IMR-90 (cell line): ENCODE data around the gene CCM2. TPM values are rescaled to one million over a fixed set of nuclear protein-coding genes. Genes with fewer than 3 reads are reported as not detected.

Experiments
- ATAC-seq: fragments of 200-7000 bp; cut with Tn5 transposase; 2 replicates; pipeline ENCODE4 v1.9.1; 2020; ENCODE audit warnings: low read depth, mild to moderate bottlenecking, moderate library complexity
- BruUV-seq: library from RNA; stranded (reverse); fragments of 400-500 nt; replicated peaks from 2 replicates; lab custom pipeline; 2021; lab: Mats Ljungman, UMichigan
- CTCF ChIA-PET: fragments of 300-600 bp; formaldehyde crosslinking; extraction: SDS; loops from one replicate; lab custom pipeline; 2021; ENCODE audit warnings: antibody characterized with exemption; lab: Yijun Ruan, JAX
- POLR2A ChIA-PET: fragments of 300-600 bp; sonication (Branson Sonifier 250); formaldehyde crosslinking; loops from one replicate; lab custom pipeline; 2022; ENCODE audit warnings: antibody characterized with exemption; ENCODE audit not compliant: unreplicated experiment; lab: Charles Lee
- DNase-seq: peaks from one replicate; pipeline ENCODE4 v3.0.0; 2013
- H2AFZ ChIP-seq: replicated peaks from 2 replicates; pipeline ENCODE3; 2013; ENCODE audit warnings: low read length, mild to moderate bottlenecking; ENCODE audit not compliant: poor library complexity
- H2AK5ac ChIP-seq: 2 replicates; pipeline ENCODE4 v1.6.1; 2013; ENCODE audit warnings: low read depth, low read length, inconsistent platforms
- H2AK9ac ChIP-seq: replicated peaks from 2 replicates; pipeline ENCODE3; 2013; ENCODE audit warnings: mild to moderate bottlenecking, low read depth, low read length, moderate library complexity; ENCODE audit not compliant: poor library complexity
- H2BK120ac ChIP-seq: 2 replicates; pipeline ENCODE4 v1.6.1; 2013; ENCODE audit warnings: low read depth, low read length, inconsistent platforms
- H2BK15ac ChIP-seq: 3 replicates; pipeline ENCODE4 v1.6.1; 2013; ENCODE audit warnings: low read depth, low read length, inconsistent platforms
- H2BK20ac ChIP-seq: 2 replicates; pipeline ENCODE4 v1.6.1; 2013; ENCODE audit warnings: low read depth, mild to moderate bottlenecking, inconsistent platforms, low read length, moderate library complexity
- H2BK5ac ChIP-seq: 2 replicates; pipeline ENCODE4 v1.6.1; 2013; ENCODE audit warnings: mild to moderate bottlenecking, low read depth, low read length, inconsistent platforms; ENCODE audit not compliant: poor library complexity, severe bottlenecking
- H3K14ac ChIP-seq: replicated peaks from 2 replicates; pipeline ENCODE4 v1.6.1; 2013; ENCODE audit warnings: low read depth, low read length, inconsistent platforms
- H3K18ac ChIP-seq: 2 replicates; pipeline ENCODE4 v1.6.1; 2013; ENCODE audit warnings: low read depth, low read length, control low read depth
- H3K23ac ChIP-seq: 2 replicates; pipeline ENCODE4 v1.6.1; 2013; ENCODE audit warnings: low read depth, low read length, inconsistent platforms
- H3K27ac ChIP-seq: 2 replicates; pipeline ENCODE4 v1.5.1; 2013; ENCODE audit warnings: mild to moderate bottlenecking, control low read depth, low read length; ENCODE audit not compliant: insufficient read depth
- H3K27me3 ChIP-seq: 2 replicates; pipeline ENCODE4 v1.6.1; 2013; ENCODE audit warnings: low read length; ENCODE audit not compliant: control insufficient read depth, insufficient read depth
- H3K36me3 ChIP-seq: 2 replicates; pipeline ENCODE4 v1.6.1; 2013; ENCODE audit warnings: low read length, mixed read lengths; ENCODE audit not compliant: control insufficient read depth, insufficient read depth
- H3K4ac ChIP-seq: 2 replicates; pipeline ENCODE4 v1.6.1; 2013; ENCODE audit warnings: low read depth, low read length, inconsistent platforms
- H3K4me1 ChIP-seq: 2 replicates; pipeline ENCODE4 v1.6.1; 2013; ENCODE audit warnings: low read length, mixed read lengths; ENCODE audit not compliant: control insufficient read depth, insufficient read depth
- H3K4me2 ChIP-seq: 2 replicates; pipeline ENCODE4 v1.6.1; 2013; ENCODE audit warnings: low read depth, mild to moderate bottlenecking, control low read depth, low read length, moderate library complexity
- H3K4me3 ChIP-seq: 2 replicates; pipeline ENCODE4 v1.5.1; 2013; ENCODE audit warnings: low read depth, mild to moderate bottlenecking, control low read depth, low read length, moderate library complexity; ENCODE audit not compliant: insufficient read depth
- H3K56ac ChIP-seq: 2 replicates; pipeline ENCODE4 v1.6.1; 2013; ENCODE audit warnings: low read length, inconsistent platforms; ENCODE audit not compliant: insufficient read depth; ENCODE audit errors: extremely low read depth
- H3K79me1 ChIP-seq, 2 experiments: 2 replicates each; pipeline ENCODE4 v1.6.1; 2013; ENCODE audit warnings: low read length in 2 of 2, inconsistent platforms in 1 of 2, low read depth in 1 of 2
- H3K9ac ChIP-seq: 2 replicates; pipeline ENCODE4 v1.6.1; 2013; ENCODE audit warnings: low read depth, low read length, control low read depth
- H3K9me1 ChIP-seq: 2 replicates; pipeline ENCODE4 v1.6.1; 2013; ENCODE audit warnings: low read length, inconsistent platforms; ENCODE audit not compliant: insufficient read depth
- H3K9me3 ChIP-seq: 2 replicates; pipeline ENCODE4 v1.6.1; 2013; ENCODE audit warnings: low read length; ENCODE audit not compliant: control insufficient read depth, insufficient read depth
- H4K20me1 ChIP-seq: 2 replicates; pipeline ENCODE4 v1.6.1; 2013; ENCODE audit warnings: low read length, inconsistent platforms; ENCODE audit not compliant: insufficient read depth
- H4K5ac ChIP-seq: 2 replicates; pipeline ENCODE4 v1.6.1; 2013; ENCODE audit warnings: mild to moderate bottlenecking, low read depth, low read length, control low read depth
- H4K8ac ChIP-seq, 2 experiments: 2 replicates each; pipeline ENCODE4 v1.6.1; 2013; ENCODE audit warnings: low read depth in 2 of 2, low read length in 2 of 2, control low read depth in 1 of 2, inconsistent platforms in 1 of 2
- H4K91ac ChIP-seq: 2 replicates; pipeline ENCODE4 v1.6.1; 2013; ENCODE audit warnings: low read depth, low read length, inconsistent platforms; ENCODE audit not compliant: insufficient read depth
- MAFK ChIP-seq: IDR thresholded peaks from 2 replicates; pipeline ENCODE4 v1.6.1; 2012; ENCODE audit warnings: low read depth, low read length, improper control_type of control experiment
- WGBS, 2 experiments: methylation state at CpG; one replicate each; pipeline versions ENCODE4 v1.1.5 to v1.1.7; 2013; ENCODE audit warnings: missing lambda C conversion rate in 2 of 2; ENCODE audit not compliant: insufficient read length in 1 of 2; ENCODE audit errors: extremely low coverage in 2 of 2; 5-methylcytosine and 5-hydroxymethylcytosine counted together
- dilution Hi-C: fragments of 300-500 bp; cut with HindIII; formaldehyde crosslinking; loops from one replicate; pipeline ENCODE4 v1.14.3; 2018; ENCODE audit warnings: low sequenced_read_pairs; ENCODE audit not compliant: unreplicated experiment
- in situ Hi-C: fragments of 300-500 bp; cut with MboI; formaldehyde crosslinking; loops from 3 replicates; pipeline ENCODE4 v1.14.3; 2019; ENCODE audit warnings: low sequenced_read_pairs, inconsistent platforms, mixed read lengths
- intact Hi-C: fragments of 100-400 bp; cut with micrococcal nuclease; formaldehyde crosslinking; loops from 2 replicates; pipeline ENCODE4 v1.10.0; 2022
- polyA plus RNA-seq, 3 experiments: library from polyadenylated mRNA; depleted of rRNA; stranded (reverse); fragments of >200 nt; gene quantifications; 2 replicates each; pipeline ENCODE4 v1.2.3, GENCODE V29; 2012; ENCODE audit warnings: low replicate concordance in 1 of 3
- total RNA-seq: library from RNA; depleted of rRNA; stranded (reverse); fragments of >200 nt; gene quantifications from 2 replicates; pipeline ENCODE4 v1.2.3, GENCODE V29; 2012

CCM2 gene
- total and polyA plus RNA-seq, 2 of the 4 experiments (the other 2 are of a cell fraction) = 65.2 to 78.5 TPM

DNA sequence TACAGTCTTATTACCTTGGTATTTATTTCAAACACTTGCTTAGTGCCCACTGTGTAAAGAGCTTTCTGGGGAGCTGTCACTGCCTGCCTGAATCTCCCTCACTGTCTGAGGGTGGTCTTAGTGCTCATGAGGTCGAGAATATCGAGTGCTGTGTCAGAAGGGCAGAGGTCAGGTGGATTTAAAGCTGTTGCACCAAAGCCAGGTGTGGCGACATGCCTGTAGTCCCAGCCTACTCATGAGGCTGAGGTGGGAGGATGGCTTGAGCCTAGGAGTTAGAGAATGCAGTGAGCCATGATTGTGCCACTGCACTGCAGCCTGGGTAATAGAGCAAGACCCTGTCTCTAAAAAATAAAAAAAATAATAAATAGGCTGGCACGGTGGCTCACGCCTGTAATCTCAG is 20.9 kb downstream of the CCM2 start:
- H3K4ac ChIP-seq = no peak overlapping the region; the same call in 1 of the 2 replicates
- no peak overlapping the region for H3K56ac ChIP-seq
- no peaks in the 10 kb centered on the region; the same call in 1 of the 2 replicates for H3K36me3 ChIP-seq
- H3K79me1 ChIP-seq = peaks cover 29 to 65% of the 10 kb centered on the region in 2 experiments
- dilution Hi-C loops = no loop called here
- H2BK15ac ChIP-seq = no peak overlapping the region
- peaks cover 3% of the 10 kb centered on the region; the same call in 1 of the 2 replicates for H3K4me1 ChIP-seq
- ATAC-seq = no peak
- DNase-seq = no peak
- H3K4me3 ChIP-seq = no peak overlapping the region
- 0 out of 2 replicates have a peak overlapping the region, but pooled peaks have one; percentile 43 for H2AK5ac ChIP-seq
- H3K4me2 ChIP-seq = no peak overlapping the region
- no peak overlapping the region for H4K5ac ChIP-seq
- H3K9ac ChIP-seq = no peak overlapping the region
- H2AK9ac ChIP-seq = no peak overlapping the region
- 50% methylated on average over 2 of the region's 5 CpGs; no CpG with 5 or more reads in 1 of the 2 experiments for WGBS, 2 experiments
- in situ Hi-C loops = no loop called here
- no peaks in the 10 kb centered on the region for H3K9me3 ChIP-seq
- H2BK5ac ChIP-seq = no peak overlapping the region
- no peak overlapping the region for H2BK120ac ChIP-seq
- no peak overlapping the region for H4K91ac ChIP-seq
- BruUV-seq = no TSS peak
- H3K18ac ChIP-seq = no peak overlapping the region
- H4K20me1 ChIP-seq = peaks cover 22% of the 10 kb centered on the region
- H2AFZ ChIP-seq = no peak overlapping the region
- H2BK20ac ChIP-seq = no peak overlapping the region
- ChIA-PET POLR2A (no interaction called here), CTCF (no interaction called here)
- H3K23ac ChIP-seq = no peak overlapping the region
- no peaks in the 10 kb centered on the region for H3K27me3 ChIP-seq
- TF ChIP-seq MAFK = no peak
- H3K27ac ChIP-seq = no peak overlapping the region
- H3K14ac ChIP-seq = peak overlapping the region; percentile 19
- intact Hi-C loops = no loop called here
- no peak overlapping the region for H4K8ac ChIP-seq
- H3K9me1 ChIP-seq = peaks cover 8% of the 10 kb centered on the region
